ENCODE results near the gene ROGDI. TPM values are rescaled to one million over a fixed set of nuclear protein-coding genes. Genes with fewer than 3 reads are reported as not detected.
A peak's percentile ranks its signal among the peaks of the same experiment; 100 is the strongest.

The ROGDI gene
- total and polyA plus RNA-seq, 8 donors = 12.3 to 63.0 (median 13.7) TPM

GRCh38 chr16:4826980-4827379, 24.5 kb upstream of the ROGDI start:
- WGBS, 2 donors = 45 to 56% methylated on average over 10 of the region's 10 CpGs
- ATAC-seq (peak; percentile 64 to 80 (median 74)), FAIRE-seq (no peak), DNase-seq (peak in 1 of 6 donors; percentile 35)
- Histone ChIP-seq H3K9me3 (no peaks in the 10 kb centered on the region), H3K27ac (no peak overlapping the region), H3K4me3 (no peak overlapping the region), H3K36me3 (peaks cover 3 to 70% (median 23%) of the 10 kb centered on the region in 3 donors), H3K27me3 (no peaks in the 10 kb centered on the region), H3K4me1 (no peaks in the 10 kb centered on the region)
- intact Hi-C loops (cut with DNase I) = no loop called here
- TF ChIP-seq CTCF (IDR thresholded peaks at IDR 0.05) = no peak

GRCh38 chr16:4826526-4826925, 24.1 kb upstream of the ROGDI start:
- 94 to 95% methylated on average over 4 of the region's 4 CpGs for WGBS, 2 donors
- Histone ChIP-seq H3K4me1 (no peaks in the 10 kb centered on the region), H3K36me3 (peaks cover 3 to 70% (median 19%) of the 10 kb centered on the region in 3 donors), H3K9me3 (no peaks in the 10 kb centered on the region), H3K27me3 (no peaks in the 10 kb centered on the region), H3K27ac (no peak overlapping the region), H3K4me3 (no peak overlapping the region)
- ATAC-seq (peak in 1 of 4 donors; percentile 30), DNase-seq (no peak), FAIRE-seq (no peak)
- no peak for TF ChIP-seq CTCF (IDR thresholded peaks at IDR 0.05)
- intact Hi-C loops (cut with DNase I) = no loop called here

- no peak overlapping the region for H3K27ac ChIP-seq
- WGBS, 2 donors = 77 to 80% methylated on average over 8 of the region's 8 CpGs
- TF ChIP-seq CTCF (IDR thresholded peaks at IDR 0.05) = no peak
- intact Hi-C loops (cut with DNase I) = no loop called here
- FAIRE-seq = no peak
- H3K27me3 ChIP-seq = no peaks in the 10 kb centered on the region
- ATAC-seq = no peak
- no peak for DNase-seq
- H3K4me1 ChIP-seq = no peaks in the 10 kb centered on the region
- no peak overlapping the region for H3K4me3 ChIP-seq
- no peaks in the 10 kb centered on the region for H3K9me3 ChIP-seq
- peaks cover 3 to 70% (median 9%) of the 10 kb centered on the region in 3 donors for H3K36me3 ChIP-seq
These were observed 22.8 kb upstream of the ROGDI start for GRCh38 chr16:4825196-4825595.

- H3K4me3 ChIP-seq = no peak overlapping the region
- H3K27ac ChIP-seq = no peak overlapping the region
- no peaks in the 10 kb centered on the region for H3K9me3 ChIP-seq
- no peaks in the 10 kb centered on the region for H3K27me3 ChIP-seq
- H3K4me1 ChIP-seq = no peaks in the 10 kb centered on the region
- peaks cover 7 to 66% (median 13%) of the 10 kb centered on the region in 3 donors for H3K36me3 ChIP-seq
- DNase-seq (no peak), ATAC-seq (no peak), FAIRE-seq (no peak)
- no peak for TF ChIP-seq CTCF (IDR thresholded peaks at IDR 0.05)
- WGBS, 2 donors = 90 to 92% methylated on average over 6 of the region's 6 CpGs
- intact Hi-C loops (cut with DNase I) = no loop called here
These were observed 18.2 kb upstream of the ROGDI start for GRCh38 chr16:4820652-4821051.

DNA sequence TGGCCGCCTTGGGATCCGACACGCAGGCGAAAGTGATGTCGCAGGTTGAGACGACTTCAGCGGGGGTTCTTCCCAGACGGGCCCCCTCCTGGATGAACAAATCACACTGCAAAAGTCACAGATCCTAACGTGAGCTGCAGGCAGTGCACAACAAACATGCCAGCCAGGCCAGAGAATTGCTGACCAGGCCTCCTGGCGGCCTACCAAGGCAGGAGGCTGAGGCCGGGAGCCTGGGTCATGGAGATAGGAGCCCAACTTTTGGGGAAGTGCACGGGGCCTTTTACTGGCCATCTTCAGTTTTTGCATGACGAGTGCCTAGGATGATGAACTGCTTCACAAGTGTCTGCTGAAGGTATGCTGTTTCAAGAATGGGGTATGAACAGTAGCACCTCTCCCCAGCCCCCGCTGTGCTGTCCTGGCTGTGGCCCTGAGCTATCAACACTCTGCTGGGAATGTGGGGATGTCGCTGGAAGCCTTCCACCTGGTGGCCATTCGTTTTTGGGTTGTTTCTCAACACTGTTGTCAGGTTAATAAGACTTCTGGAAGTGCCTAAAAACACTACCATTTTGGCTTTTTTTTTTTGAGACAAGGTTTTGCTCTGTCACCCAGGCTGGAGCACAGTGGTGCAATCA, 12.2 kb upstream of the ROGDI start:
- Histone ChIP-seq H3K4me3 (no peak overlapping the region), H3K4me1 (no peaks in the 10 kb centered on the region), H3K36me3 (peaks cover 4 to 57% (median 9%) of the 10 kb centered on the region in 3 donors), H3K27me3 (no peaks in the 10 kb centered on the region), H3K9me3 (no peaks in the 10 kb centered on the region), H3K27ac (no peak overlapping the region)
- DNase-seq (peak in 1 of 6 donors; percentile 33), ATAC-seq (no peak), FAIRE-seq (no peak)
- intact Hi-C loops (cut with DNase I) = no loop called here
- no peak for TF ChIP-seq CTCF (IDR thresholded peaks at IDR 0.05)
- WGBS, 2 donors = 84 to 86% methylated on average over 16 of the region's 16 CpGs

Data from pancreas (tissue), 10 donors.